ENCODE results near the gene DEPDC4.

- TF ChIP-seq, protein P1, sequence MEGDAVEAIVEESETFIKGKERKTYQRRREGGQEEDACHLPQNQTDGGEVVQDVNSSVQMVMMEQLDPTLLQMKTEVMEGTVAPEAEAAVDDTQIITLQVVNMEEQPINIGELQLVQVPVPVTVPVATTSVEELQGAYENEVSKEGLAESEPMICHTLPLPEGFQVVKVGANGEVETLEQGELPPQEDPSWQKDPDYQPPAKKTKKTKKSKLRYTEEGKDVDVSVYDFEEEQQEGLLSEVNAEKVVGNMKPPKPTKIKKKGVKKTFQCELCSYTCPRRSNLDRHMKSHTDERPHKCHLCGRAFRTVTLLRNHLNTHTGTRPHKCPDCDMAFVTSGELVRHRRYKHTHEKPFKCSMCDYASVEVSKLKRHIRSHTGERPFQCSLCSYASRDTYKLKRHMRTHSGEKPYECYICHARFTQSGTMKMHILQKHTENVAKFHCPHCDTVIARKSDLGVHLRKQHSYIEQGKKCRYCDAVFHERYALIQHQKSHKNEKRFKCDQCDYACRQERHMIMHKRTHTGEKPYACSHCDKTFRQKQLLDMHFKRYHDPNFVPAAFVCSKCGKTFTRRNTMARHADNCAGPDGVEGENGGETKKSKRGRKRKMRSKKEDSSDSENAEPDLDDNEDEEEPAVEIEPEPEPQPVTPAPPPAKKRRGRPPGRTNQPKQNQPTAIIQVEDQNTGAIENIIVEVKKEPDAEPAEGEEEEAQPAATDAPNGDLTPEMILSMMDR (IDR thresholded peaks at IDR 0.05; ENCODE audit: low read depth, low read length): no peak
- TF ChIP-seq EZH2phosphoT487 (IDR thresholded peaks at IDR 0.05; ENCODE audit: low read depth): no peak
These were observed 37.0 kb downstream of the DEPDC4 start for GRCh38 chr12:100229876-100230275.

All from OCI-LY3 (cell line).